Chondrocyte (in vitro differentiated cells): ENCODE measurements around the gene FAM193A. TPM values are rescaled to one million over a fixed set of nuclear protein-coding genes. Genes with fewer than 3 reads are reported as not detected.

ENCODE experiments used
- DNase-seq: peaks from one replicate; pipeline ENCODE4 v3.0.0; 2021; ENCODE audit warnings: mixed read lengths, low spot score
- H3K27ac Mint-ChIP-seq: one replicate; pipeline ENCODE4 v1.8.0; 2021; ENCODE audit warnings: mild to moderate bottlenecking, moderate library complexity, mixed read lengths; ENCODE audit not compliant: unreplicated experiment
- H3K27me3 Mint-ChIP-seq: 2 replicates; pipeline ENCODE4 v1.8.0; 2021; ENCODE audit warnings: low read depth, mixed read lengths
- H3K36me3 Mint-ChIP-seq: 2 replicates; pipeline ENCODE4 v1.8.0; 2021; ENCODE audit warnings: low read depth, mixed read lengths
- H3K4me1 Mint-ChIP-seq: 2 replicates; pipeline ENCODE4 v1.8.0; 2021; ENCODE audit warnings: low read depth, mild to moderate bottlenecking, mixed read lengths
- H3K4me3 Mint-ChIP-seq: one replicate; pipeline ENCODE4 v1.8.0; 2021; ENCODE audit warnings: mild to moderate bottlenecking, moderate library complexity, mixed read lengths; ENCODE audit not compliant: unreplicated experiment
- H3K9me3 Mint-ChIP-seq: 2 replicates; pipeline ENCODE4 v1.8.0; 2021; ENCODE audit warnings: low read depth, mixed read lengths
- CTCF ChIP-seq: fragments of 200-600 bp; sonication (generic); IDR thresholded peaks from 2 replicates; pipeline ENCODE4 v1.5.0; 2021; ENCODE audit warnings: antibody characterized with exemption, mild to moderate bottlenecking, moderate library complexity
- total RNA-seq: library from RNA; stranded (reverse); gene quantifications from 3 replicates; pipeline ENCODE4 v1.2.1, GENCODE V29; 2021

The FAM193A gene
- total RNA-seq, 1 donor from 2014 or later: 24.9 TPM

DNA sequence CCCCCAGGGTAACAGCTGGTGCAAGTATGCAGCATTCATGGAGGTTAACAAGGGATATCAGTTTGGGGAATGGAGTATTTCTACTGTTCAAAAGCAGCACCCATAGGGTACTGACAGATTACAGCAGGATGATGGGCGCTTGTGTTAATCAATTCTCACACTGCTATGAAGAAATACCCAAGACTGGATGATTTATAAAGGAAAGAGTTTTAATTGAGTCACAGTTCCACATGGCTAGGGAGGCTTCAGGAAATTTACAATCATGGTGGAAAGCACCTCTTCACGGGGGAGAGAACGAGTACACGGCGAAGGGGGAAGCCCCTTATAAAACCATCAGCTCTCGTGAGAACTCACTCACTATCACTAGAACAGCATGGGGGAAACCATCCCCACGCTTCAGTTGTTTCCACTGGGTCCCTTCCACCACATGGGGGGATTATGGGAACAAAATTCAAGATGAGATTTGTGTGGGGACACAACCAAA, 155.5 kb downstream of the FAM193A start:
- Mint-ChIP-seq H3K27me3 (no peaks in the 10 kb centered on the region), H3K36me3 (peaks cover 45% of the 10 kb centered on the region)

DNA sequence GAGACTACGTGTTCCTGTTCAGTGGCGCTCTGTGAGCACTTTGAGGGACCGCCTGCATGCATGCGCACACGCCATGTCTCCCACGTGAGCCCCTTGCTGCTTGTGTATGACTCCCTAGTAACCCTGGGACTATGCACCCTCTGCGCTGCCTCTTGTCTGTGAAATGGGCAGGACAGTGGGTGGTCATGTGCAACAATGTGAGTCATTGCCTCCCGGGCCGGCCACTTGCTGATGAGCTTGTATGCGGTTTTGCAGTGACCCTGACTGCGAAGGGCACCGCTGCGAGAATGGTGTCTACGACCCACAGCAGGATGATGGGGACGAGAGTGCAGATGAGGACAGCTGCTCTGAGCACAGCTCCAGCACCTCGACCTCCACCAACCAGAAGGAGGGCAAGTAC, 158.2 kb downstream of the FAM193A start:
- H3K4me1 Mint-ChIP-seq: peaks cover 14% of the 10 kb centered on the region
- H3K9me3 Mint-ChIP-seq: no peaks in the 10 kb centered on the region
- H3K27me3 Mint-ChIP-seq: no peaks in the 10 kb centered on the region
- DNase-seq: no peak
- no peak overlapping the region for H3K4me3 Mint-ChIP-seq
- H3K36me3 Mint-ChIP-seq: peaks cover 49% of the 10 kb centered on the region
- H3K27ac Mint-ChIP-seq: peak overlapping the region; percentile 49
- no peak for TF ChIP-seq CTCF

More for the DNA sequence above, 155.5 kb downstream of the FAM193A start:
- DNase-seq: no peak
- Mint-ChIP-seq H3K4me1 (peaks cover 14% of the 10 kb centered on the region), H3K27ac (no peak overlapping the region), H3K9me3 (no peaks in the 10 kb centered on the region), H3K4me3 (no peak overlapping the region)
- TF ChIP-seq CTCF: no peak

DNA sequence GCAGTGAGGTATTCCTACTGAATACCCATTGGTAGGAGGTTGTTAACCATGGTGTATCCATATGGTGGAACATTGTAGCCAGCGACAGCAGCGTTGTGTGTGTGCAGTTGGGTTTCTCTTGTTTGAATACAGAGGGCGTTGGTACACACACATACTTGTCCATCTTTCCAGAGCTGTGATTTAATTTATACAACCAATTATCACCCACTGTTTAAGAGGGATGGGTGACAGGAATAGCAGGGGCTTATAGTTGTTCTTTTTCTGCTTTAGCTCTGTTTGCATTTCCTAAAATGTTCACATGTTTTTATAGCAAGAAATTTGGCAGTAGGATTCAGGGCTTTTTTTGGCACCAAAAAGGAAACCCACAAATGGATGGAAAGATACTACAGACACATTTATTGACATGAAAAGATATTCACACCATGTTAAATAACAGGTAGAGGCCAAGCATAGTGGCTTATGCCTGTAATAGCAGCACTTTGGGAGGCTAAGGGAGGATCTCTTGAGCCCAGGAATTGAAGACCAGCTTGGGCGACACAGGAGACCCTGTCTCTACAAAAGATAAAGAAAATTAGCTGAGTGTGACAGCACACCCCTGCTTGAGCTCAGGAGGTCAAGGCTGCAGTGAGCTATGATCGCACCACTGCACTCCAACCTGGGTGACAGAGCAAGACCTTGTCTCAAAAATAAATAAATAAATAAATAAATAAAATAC, 159.1 kb downstream of the FAM193A start:
- H3K4me3 Mint-ChIP-seq: no peak overlapping the region
- no peak for TF ChIP-seq CTCF
- no peaks in the 10 kb centered on the region for H3K9me3 Mint-ChIP-seq
- H3K36me3 Mint-ChIP-seq: peaks cover 54% of the 10 kb centered on the region
- H3K27ac Mint-ChIP-seq: no peak overlapping the region
- peaks cover 14% of the 10 kb centered on the region for H3K4me1 Mint-ChIP-seq
- no peaks in the 10 kb centered on the region for H3K27me3 Mint-ChIP-seq
- DNase-seq: no peak

GRCh38 chr4:2696423-2696822, 160.0 kb downstream of the FAM193A start:
- H3K27ac Mint-ChIP-seq: peak overlapping the region; percentile 17
- H3K36me3 Mint-ChIP-seq: peaks cover 54% of the 10 kb centered on the region
- no peaks in the 10 kb centered on the region for H3K9me3 Mint-ChIP-seq
- no peak for TF ChIP-seq CTCF
- H3K4me3 Mint-ChIP-seq: no peak overlapping the region
- H3K4me1 Mint-ChIP-seq: peaks cover 14% of the 10 kb centered on the region
- DNase-seq: no peak
- H3K27me3 Mint-ChIP-seq: no peaks in the 10 kb centered on the region

GRCh38 chr4:2697995-2698414, 161.6 kb downstream of the FAM193A start:
- peaks cover 62% of the 10 kb centered on the region for H3K36me3 Mint-ChIP-seq
- no peak overlapping the region for H3K27ac Mint-ChIP-seq
- H3K4me1 Mint-ChIP-seq: peaks cover 14% of the 10 kb centered on the region

More at GRCh38 chr4:2697995-2698414, 161.6 kb downstream of the FAM193A start:
- H3K9me3 Mint-ChIP-seq: no peaks in the 10 kb centered on the region
- DNase-seq: no peak
- H3K27me3 Mint-ChIP-seq: no peaks in the 10 kb centered on the region
- H3K4me3 Mint-ChIP-seq: no peak overlapping the region
- no peak for TF ChIP-seq CTCF
